HG03442 (cell line): ENCODE measurements around the gene DDX10.
A peak's percentile ranks its signal among the peaks of the same experiment; 100 is the strongest.

Source experiments
- ATAC-seq: cut with Tn5 transposase; IDR thresholded peaks from one replicate; pipeline ENCODE4 v1.9.1; 2021; ENCODE audit warnings: mild to moderate bottlenecking, moderate library complexity; ENCODE audit not compliant: unreplicated experiment

Gene DDX10

GRCh38 chr11:108926841-108927577 is 262.1 kb downstream of the DDX10 start:
- ATAC-seq = no peak

- ATAC-seq = no peak
Observed at GRCh38 chr11:108927791-108928545, 263.1 kb downstream of the DDX10 start.

- ATAC-seq = no peak
Observed at GRCh38 chr11:108929241-108929640, 264.4 kb downstream of the DDX10 start.

DNA sequence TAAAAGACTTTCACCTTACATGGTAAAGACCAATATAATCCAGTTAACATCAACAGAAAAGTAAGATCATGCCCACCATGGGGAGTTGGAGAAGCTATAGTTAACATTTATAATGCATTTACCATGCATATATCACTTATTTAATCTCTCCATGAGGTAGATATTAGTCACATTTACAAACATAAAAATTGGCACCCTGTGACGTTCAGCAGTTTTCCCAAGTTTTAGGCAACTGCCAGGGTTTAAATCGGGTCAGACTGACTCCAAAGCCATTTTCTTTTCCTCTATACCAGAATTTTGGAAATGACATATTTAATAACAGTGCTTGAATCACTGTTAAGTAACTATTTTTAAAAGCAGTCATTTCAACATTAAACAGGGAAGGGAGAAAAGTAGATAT is 266.3 kb downstream of the DDX10 start:
- ATAC-seq = no peak

DNA sequence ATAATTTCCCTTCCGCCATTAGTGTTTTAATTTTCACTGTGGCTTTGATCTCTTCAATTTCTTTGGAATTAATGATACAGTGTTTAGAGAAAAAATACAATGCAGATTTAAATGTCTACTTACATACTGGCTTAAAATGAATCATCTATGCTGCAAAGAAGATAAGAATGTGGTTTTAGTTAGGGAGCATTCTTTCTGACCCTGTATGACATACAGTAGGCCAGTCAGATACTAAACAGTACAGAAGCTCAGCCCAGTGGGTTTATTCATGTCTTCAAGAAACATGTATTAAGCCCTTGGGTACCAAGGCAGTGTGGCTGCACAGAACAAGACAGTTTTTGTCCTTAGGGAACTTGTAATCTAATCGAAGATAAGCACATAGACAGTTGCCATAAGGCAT is 268.8 kb downstream of the DDX10 start:
- no peak for ATAC-seq

GRCh38 chr11:108934289-108934688 is 269.4 kb downstream of the DDX10 start:
- no peak for ATAC-seq

DNA sequence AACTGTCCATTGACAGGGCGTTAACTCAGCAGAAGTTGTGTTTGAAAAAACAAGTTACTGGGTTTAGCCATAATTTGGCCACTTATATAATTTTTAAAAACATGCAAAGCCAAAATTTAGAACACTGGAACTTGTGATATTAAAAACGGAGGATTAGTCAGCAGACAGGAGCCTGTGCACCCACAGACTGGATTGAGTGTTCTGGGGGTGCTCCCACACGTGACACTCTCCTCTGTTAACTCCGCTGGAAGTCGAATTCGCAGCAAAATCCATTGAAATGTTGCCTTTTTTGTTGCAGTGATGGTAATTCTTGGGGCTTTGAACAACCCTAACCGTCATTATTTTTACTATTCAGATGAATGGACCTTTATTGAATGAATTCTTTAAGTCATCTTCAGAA is 269.8 kb downstream of the DDX10 start:
- ATAC-seq = no peak

DNA sequence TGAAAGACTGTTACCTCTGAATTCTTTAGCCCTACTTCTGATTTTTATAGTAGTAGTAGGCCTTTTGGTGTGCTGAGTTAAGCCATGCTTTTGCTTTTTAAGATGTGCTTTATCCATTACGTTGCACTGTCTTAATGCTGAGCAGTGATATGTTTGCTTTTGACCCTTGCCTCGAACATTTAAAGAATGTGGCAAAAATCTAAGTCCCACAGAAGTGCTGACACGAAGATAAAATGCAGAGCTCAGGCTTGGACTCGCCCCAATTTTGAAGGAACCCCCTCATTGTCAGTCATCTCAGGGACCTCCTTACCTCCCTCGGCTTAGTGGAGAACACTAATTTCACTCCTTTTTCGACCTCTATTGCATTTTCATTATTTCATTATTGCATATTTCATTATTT is 272.9 kb downstream of the DDX10 start:
- ATAC-seq = no peak

- ATAC-seq = no peak
Observed at GRCh38 chr11:108938604-108939003, 273.7 kb downstream of the DDX10 start.

- no peak for ATAC-seq
Observed at GRCh38 chr11:108939135-108939534, 274.3 kb downstream of the DDX10 start.

DNA sequence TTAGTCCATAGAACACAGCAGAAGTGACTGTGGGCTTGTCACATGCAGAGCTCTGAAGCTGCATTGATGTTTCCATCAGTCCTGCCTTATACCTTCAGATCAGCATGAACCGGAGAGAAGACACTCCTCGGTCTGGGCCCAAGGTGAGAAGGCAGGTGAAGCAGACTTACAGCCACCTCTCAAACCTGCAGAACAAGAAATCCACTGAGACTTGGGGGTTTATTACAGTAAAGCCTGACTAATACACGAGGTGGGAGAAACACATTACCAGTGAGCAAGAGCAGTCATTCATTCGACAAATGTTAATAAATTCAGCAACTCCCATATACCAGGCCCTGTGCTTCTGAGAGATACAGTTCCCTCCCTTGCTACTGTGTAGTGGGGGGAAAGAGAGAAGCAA is 279.0 kb downstream of the DDX10 start:
- no peak for ATAC-seq

- no peak for ATAC-seq
Observed at GRCh38 chr11:108944471-108945178, 279.8 kb downstream of the DDX10 start.

GRCh38 chr11:108945341-108945740 is 280.5 kb downstream of the DDX10 start:
- no peak for ATAC-seq

GRCh38 chr11:108947654-108948570 is 283.0 kb downstream of the DDX10 start:
- no peak for ATAC-seq

DNA sequence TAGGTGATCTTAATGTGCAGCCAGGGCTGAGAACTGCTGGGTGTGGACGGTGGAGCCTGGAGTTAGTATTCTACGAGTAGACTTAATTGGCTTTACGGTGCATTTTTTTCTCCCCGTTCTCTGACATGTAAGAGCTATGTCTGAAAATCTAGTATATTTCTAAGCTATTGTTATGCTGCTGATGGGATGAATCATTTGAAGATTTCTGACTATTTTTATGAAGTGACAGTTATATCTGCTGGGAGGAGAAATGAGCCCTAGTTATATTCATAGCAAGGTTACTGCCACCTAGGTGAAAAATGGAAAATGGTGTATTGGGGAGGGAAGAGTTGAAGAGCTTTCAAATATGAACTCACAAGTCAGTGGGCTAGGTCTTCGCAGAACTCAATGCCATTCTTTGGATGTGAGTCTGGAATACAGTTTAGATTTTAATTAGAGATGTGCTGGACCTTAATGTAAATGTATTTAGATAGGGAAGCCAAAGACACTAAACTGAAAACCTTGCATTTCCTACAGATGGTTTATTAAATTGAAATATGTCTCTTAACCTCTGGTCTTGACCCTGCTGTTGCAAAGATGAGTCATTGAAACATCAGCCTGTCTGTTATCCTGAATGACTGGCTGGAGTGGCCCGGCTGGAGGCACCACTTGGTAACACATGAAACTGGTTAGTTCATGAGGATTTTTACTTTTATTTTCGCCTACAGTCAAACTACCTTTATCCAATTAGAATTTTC is 293.7 kb downstream of the DDX10 start:
- peak; percentile 80 for ATAC-seq

DNA sequence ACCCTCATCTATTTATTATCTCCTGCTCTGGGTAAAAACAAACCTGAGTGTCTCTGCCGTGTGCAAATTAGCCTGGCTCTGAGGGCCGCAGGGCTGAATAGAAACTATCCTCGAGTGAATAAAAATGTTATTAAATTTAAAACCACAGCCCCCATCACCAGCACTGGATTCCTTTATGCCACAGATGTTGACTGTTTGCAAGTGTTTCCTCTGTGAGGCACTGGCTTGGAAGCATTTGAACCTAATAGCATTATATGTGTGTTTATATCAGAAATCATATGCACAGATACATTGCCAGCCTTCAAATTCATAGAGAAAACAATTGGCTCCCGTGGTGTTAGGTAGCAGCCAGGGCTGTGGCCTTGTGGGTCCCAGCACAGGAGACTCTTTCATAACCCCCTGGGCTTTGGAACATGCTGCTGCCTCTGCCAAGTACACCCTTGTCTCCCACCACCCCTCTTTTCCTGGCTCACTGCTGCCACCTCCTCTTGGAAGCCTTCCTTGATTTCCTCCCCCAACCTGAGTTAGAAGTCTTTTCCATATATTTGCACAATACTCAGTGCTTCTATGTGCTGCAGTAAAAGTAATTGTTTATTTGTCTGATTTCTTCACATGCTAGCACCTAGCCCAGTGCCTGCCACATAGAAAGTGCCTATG is 294.4 kb downstream of the DDX10 start:
- no peak for ATAC-seq

GRCh38 chr11:108959874-108960273 is 295.0 kb downstream of the DDX10 start:
- ATAC-seq = no peak

DNA sequence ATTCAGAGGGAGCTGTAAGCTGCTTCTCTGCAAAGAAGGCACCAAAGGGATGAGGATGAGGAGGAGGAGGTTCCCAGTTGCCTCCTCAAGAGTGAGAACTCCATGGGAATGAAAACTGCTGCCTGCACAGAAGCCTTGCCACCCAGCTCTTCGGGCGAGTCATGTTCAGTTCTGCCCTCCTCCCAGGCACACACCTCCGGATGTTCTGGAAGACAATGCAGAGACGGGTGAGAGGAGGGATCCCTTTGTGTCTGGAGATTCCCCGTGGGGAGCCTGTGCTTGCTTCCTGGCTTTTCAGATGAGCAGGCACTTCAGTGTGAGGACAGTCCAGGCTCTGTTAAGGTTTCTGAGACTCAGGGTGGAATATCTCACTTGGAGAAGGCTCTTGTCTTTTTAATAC is 295.6 kb downstream of the DDX10 start:
- no peak for ATAC-seq

DNA sequence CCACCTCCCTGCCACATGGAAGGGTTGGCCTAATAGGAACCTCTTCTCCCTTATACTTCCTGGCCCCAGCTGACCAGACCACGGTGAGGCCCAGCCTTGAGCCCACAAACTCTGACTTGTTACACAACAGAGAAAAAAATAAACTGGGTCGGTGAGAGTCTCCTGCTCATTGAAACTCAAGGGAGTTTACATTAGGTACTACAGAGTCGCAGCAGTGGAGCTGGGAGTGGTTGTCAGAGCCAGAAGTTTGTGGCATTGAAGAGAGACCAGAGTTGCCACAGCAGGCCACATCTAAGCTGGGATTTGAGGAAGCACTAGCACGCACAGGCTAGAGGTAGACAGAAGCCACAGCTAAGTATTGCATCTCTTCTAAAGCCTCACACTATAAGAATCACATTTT is 296.2 kb downstream of the DDX10 start:
- no peak for ATAC-seq

- no peak for ATAC-seq
Observed at GRCh38 chr11:108963118-108963517, 298.2 kb downstream of the DDX10 start.
